RKO (cell line): ENCODE data around the gene NCMAP.
"Not testable (repeated sequence)": the region's sequence is repeated elsewhere in the genome, so short reads cannot be mapped to it uniquely, and the experiment has no call there.

Source experiments
- DNase-seq: peaks from one replicate; pipeline ENCODE4 v3.0.0-alpha.2; 2016; ENCODE audit warnings: low spot score

NCMAP gene, protein sequence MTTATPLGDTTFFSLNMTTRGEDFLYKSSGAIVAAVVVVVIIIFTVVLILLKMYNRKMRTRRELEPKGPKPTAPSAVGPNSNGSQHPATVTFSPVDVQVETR

DNA sequence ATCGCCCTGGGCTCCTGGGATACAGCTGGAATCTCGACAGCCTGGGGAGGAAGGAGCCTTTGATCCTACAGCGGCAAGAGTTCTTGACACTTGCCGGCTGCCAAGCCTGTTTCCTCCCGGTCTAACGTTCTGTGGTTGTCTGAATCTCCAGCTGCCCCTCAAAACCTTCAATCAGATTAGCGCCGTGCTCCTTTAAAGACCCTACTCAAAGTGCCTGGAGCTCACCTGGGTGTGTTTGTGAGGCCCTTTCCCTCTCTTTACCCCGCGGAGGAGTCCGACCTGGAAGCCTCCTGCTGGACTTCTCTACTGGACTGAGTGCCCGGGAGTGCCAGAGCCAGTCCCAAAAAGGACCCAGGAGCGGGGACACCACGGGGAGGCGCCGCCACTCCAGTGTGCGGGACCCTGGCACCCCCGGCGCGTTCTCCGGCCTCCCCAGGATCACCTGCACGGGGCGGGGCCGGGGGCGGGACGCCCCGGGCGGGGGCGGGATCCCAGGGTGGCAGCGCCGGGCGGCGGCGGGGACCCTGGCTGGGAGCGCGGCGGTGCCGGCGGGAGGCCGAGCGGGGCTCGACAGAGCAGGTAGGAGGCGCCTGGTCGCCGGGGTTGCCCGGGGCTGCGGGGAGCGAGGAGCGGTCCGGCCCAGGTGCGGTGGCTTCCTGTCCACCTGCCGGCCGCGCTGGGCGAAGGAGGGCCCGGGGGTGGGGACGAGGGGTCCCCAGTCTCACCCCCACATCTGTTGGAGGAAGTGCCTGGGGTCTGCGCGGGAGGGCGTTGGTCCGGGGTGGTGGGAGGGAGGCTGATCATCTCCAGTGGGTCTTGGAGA lies at the start of gene NCMAP:
Gene NCMAP, plus strand, starts transcription at position 497 of the 823 bp plus-strand sequence. CDS start 39,344 bp downstream, outside the sequence.
- no peak for DNase-seq

DNA sequence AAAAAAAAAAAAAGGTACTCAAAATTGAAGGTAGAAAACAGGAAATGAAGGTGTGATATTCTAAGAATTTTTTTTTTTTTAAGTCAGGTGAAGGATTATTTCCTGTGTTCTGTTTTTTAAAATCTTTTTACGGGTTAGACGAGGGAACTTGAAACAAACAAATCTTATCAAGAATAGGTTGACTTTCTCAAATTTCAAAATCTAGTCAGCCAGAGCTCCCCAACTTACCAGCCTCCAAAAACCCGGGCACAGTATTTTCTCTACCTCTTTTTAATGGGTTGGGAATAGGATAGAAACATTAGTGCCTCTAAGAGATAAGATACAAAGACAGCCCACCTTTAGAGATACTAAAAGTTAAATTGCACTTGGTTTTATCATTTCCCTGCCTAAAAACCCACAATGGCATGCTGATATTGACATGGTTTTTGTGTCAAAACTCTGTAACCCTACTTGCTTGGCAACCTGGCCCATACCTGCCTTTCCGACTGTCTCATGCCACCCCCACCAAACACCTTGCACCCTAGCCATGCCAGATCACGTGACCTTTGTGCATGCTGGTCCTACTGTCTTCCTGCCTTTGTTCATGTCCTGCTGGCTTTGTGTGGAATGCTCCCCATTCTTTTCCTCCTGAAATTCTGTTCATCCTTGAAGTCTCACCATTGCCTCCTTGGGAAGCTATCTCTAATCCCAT lies 49.1 kb upstream of the NCMAP start:
- DNase-seq = no peak

DNA sequence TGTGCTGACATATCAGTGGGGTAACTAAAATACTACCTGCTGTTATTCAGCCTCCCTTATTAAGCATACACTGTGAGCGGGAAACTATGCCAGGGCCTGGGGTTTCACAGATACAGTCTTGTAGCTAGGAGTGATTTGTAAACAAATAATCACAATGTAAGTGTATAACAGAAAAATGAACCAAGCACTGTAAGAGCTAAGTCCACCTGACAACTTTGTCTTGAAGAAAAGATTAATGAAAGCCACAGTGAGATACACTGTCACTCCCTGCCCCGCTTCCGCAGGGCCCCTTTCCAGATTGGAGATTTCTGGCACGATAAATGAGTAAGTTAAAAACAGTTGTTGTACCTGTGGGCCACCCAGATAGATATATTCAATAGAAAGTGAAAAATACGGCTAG lies 48.5 kb upstream of the NCMAP start:
- no peak for DNase-seq

DNA sequence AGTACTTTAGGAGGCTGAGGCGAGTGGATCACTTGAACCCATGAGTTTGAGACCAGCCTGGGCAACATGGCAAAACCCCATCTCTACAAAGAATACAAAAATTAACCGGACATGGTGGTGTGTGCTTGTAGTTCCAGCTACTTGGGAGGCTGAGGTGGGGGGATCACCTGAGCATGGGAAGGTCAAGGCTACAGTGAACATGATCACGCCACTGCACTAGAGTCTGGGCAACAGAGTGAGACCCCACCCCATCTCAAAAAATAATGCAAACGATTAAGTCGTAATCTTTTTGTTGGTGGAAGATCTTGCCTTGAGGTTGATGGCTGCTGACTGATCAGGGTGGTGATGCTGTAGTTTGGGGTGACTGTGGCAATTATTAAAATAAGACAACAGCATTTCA lies 47.0 kb upstream of the NCMAP start:
- DNase-seq = no peak

DNA sequence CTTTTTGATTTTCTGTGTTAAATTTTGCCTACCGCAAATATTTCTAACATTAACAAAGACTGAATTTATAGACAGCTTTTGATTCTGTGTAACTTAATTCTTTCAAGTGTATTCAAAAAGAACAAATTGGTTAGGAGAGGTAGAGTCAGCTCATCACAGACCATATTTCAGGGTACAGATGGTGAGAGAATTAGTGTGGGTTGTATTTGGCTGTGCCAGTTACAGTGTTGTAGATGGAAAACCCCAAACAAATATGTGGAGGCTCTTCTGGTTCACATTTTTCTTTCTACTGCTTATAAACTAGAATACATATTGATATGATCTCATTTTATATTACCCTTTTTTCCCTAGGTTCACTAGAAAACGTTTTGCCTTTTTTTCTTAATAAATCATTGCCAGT lies 42.2 kb upstream of the NCMAP start:
- no peak for DNase-seq

DNA sequence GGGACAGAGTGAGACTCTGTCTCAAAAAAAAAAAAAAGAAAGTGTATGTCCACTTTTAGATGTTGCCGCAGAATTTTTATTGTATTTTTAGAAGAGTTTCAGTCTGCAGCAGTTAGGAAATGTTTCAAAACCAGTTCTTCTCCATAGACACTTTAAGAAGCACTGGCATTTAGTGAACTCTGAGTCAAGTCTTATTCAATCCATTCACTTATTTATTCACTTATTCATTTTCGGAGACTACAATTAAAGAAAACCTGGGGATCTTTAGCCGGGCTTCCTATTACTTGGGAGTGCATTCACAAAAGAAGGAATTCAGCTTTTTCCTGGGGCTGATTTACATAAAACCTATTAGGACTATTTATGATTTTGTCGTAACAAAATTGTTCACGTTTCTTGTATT lies 40.9 kb upstream of the NCMAP start:
- no peak for DNase-seq

DNA sequence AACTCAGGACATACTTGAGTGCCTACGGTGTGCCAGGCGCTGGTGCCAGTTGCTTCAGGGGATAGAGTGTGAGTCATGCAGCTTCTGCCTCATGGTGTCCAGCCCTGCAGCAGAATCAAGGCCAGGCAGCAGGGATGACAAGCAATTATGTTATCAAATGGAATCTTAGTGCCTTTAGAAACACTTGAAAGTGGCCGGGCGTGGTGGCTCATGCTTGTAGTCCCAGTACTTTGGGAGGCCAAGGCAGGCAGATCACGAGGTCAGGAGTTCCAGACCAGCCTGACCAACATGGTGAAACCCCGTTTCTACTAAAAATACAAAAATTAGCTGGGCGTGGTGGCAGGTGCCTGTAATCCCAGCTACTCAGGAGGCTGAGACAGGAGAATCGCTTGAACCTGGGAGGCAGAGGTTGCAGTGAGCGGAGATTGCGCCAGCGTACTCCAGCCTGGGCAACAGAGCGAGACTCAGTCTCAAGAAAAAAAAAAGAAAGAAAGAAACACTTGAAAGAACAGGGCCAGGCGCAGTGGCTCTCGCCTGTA lies 40.1 kb upstream of the NCMAP start:
- DNase-seq = peak; percentile 21

DNA sequence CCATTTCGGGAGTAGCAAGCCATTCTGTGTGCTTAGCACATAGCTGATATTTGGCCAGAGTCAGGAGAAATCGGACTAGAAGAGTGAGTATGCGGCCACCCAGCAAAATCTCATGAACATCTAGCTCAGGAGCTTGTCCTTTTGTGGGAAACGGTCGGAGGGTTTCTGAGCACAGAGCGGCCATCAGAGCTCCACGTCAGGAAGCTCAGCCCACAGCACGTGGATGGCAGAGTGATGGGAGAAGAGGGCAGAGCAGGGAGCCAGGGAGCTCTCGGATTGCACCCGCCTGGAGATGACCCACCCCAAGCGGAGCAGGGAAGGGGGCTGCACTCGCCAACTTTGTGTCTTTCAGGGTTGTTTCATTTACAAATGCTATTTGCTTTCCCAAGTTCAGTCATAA lies 39.4 kb upstream of the NCMAP start:
- no peak for DNase-seq

DNA sequence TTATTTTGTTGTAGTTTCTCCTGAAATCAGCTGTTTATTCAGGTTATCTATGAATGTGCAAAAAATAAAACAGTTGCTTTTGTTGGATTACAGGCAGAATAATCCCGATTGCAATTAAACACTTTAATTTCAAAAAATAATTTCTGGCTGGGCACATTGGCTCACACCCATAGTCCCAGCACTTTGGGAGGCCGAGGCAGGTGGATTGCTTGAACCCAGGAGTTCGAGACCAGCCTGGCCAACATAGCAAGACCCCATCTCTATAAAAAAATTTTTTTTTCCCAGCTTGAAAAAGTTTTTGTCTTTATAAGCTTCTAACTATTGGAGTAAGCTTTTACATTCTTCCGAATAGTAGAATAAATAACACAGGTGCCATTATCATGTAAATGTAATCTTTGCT lies 38.0 kb upstream of the NCMAP start:
- no peak for DNase-seq

DNA sequence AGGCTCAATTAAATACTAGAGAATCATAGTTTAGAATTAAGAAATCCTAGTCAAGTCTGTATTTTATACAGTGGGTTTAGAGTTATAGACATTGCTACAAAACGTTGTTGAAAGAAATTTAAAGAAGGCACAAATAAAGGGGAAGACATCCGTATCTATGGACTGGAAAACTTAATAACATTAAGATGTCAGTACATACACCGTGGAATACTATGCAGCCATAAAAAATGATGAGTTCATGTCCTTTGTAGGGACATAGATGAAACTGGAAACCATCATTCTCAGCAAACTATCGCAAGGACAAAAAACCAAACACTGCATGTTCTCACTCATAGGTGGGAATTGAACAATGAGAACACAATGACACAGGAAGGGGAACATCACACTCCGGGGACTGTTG lies 35.6 kb upstream of the NCMAP start:
- not testable (repeated sequence) for DNase-seq

DNA sequence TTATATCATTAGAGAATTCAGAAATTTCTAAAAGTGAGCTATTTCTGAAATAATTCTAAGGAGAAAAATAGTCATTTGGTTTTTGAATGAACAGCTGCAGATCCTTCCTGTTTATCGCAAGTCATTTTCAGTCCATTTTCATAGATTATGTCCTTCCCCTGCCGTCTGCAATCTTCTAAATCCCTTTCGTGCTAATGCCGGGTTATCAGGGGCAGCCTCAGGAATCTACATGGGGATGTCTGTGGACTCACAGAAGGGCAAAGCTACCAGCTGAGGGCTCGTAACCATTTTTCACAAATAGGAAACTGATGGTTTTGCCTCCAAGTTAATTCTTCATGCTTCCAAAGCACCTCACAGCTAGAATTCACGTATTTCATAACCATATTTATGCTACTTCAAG lies 30.3 kb upstream of the NCMAP start:
- no peak for DNase-seq

DNA sequence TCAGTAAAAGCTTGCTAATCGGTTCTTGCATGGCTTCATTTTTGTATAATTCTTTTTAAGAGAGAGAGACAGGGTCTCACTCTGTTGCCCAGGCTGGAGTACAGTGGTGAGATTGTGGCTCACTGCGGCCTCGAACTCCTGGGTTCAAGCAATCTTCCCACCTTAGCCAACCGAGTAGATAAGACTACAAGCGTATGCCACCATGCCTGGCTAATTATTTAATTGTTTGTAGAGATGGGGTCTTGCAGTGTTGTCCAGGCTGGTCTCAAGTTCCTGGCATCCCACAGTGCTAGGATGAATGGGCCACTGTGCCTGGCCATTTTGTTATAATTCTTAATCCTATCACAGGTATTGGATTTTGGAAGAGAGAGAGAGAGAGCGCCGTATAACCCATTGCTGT lies 29.8 kb upstream of the NCMAP start:
- no peak for DNase-seq

DNA sequence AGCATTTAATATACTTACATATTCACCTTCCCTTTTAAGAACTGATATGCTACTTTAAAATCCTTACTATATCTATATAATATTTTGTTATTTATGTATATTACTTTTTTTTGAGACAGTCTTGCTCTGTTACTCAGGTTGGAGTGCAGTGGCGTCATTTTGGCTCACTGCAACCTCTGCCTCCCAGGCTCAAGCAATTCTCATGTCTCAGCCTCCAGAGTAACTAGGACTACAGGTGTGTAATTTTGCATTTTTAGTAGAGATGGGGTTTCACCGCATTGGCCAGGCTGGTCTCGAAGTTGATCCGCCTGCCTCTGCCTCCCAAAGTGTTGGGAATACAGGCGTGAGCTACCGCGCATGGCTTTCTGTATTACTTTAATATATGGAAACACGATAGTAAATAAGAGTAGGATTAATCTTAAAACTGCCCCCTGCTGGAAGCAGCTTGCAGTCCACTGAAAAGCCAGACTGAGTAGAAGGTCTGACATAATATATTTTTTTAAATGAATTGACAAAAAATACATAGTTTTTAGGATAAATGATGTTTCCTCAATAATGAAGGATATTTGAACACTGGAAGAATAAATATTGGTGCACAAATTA lies 28.8 kb upstream of the NCMAP start:
- peak; percentile 26 for DNase-seq

DNA sequence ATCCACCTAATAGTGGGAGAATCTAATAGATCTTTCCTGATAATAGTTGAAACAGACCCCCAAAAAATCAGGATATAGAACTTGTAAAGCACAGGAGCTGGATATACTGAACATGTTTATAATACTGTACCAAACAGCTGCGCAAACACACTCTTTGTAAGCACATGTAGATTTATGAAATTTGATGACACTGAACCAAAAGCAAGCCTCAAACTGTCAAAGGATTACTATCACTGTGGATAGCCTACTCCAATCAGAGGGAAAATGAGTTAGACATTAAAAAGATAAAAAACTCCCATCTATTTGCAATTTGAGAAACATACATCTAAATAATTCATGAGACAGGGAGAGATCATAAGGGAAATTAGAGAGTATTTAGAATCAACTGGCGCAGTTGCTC lies 27.1 kb upstream of the NCMAP start:
- DNase-seq = no peak

DNA sequence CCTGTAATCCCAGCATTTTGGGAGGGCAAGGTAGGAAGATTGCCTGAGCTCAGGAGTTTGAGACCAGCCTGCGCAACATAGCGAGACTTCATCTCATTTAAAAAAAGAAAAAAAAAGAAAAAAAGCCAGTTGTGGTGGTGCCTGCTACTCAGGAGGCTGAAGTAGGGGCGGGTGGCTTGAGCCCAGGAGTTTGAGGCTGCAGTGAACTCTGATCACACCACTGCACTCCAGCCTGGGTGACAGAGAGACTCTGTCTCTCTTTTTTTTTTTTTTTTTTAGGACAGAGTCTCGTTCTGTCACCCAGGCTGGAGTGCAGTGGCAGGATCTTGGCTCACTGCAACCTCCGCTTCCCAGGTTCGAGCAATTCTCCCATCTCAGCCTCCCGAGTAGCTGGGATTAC lies 26.6 kb upstream of the NCMAP start:
- not testable (repeated sequence) for DNase-seq

DNA sequence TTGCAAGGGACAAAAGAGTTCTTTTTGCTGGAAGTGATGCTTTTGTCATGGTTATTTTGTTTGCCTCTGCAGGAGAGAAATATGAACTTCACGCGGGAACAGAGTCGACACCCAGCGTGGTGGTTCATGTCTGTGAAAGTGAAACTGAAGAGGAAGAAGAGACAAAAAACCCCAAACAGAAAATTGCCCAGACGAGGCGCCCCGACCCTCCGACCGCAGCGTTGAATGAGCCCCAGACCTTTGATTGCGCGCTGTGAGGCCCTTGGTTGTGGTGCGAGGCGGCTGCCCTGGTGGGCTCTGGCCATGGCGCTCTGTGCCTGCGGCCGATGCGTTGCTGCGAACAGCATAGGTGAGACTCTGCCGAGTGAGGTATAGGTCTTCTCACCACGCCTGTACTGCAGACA lies 20.9 kb upstream of the NCMAP start:
- DNase-seq = no peak

DNA sequence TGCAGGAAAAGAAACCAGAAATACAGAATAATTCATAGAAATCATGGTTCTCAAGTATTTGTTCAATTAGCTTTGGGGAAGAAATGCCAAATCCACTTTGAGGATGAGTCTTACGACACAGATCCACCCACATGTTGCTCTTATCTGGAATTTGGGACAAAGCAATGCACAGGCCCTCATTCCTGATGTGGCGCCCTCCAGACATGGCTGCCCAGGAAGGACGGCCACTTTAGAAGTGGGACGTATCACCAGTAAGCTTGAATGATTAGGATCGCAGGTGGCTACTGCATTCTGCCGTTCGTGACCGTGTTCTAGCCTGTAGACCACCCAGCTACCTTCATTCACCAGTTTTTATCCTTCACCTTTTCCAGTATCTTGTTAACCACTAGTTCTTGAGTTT lies 20.1 kb upstream of the NCMAP start:
- no peak for DNase-seq

DNA sequence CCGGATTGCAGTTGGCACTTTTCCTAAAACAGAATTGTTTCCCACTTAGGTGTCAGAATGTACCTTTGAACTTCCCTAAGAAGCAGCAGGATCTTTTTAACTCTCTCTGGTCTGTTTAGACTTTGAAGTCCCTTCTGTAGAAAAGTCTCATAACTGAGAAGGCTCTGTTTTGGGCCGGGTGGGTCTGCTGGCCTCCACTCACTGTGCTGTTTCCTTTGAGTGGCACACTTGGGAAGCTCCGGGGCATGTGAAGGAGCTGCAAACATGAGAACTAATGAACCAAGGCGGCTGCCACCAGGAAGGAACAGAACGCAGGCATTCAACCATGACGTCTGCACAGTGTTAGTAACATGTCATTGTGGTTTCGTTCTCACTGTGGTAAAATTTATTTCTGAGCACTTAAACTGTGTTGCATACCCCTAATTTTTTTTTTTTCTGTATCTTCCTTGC lies 19.5 kb upstream of the NCMAP start:
- DNase-seq = no peak

DNA sequence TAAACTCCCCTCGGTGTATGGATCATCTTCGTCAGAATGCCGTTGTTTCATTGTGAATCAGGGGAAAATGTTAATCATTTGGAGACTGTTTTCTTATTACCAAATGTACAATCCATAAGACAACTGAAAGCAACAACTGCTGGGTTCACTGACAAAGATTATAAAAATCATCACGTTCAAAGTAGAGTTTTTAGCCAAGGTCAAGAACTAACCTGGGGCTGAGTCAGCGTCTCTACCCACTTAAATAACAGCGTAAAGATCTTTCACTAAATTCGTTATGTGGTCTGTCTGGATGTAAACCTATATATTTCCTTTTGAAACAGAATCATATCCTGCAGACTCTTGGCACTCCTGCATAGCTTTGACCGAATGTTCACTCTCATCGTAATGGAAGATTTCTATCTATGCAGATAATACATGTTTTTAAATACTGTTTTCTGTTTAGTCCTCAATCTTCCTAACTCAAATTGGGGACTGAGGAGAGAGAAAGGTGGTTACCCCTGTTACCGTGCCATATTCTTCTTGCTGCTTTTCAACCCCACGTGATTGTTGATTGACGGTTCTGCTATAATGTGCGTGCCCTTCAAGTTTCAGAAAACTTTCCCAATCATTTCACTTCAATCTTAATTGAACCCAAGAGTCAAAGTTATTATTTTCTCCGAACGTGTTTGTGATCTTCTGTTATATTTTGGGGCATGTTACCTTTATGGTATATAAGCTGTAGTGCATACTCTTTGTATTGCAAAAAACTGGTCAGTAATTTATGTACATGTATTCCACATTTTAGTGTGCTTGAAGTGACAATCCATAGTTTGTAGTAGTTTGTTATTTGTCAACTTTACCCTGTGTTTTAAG lies 15.6 kb upstream of the NCMAP start:
- DNase-seq = no peak

DNA sequence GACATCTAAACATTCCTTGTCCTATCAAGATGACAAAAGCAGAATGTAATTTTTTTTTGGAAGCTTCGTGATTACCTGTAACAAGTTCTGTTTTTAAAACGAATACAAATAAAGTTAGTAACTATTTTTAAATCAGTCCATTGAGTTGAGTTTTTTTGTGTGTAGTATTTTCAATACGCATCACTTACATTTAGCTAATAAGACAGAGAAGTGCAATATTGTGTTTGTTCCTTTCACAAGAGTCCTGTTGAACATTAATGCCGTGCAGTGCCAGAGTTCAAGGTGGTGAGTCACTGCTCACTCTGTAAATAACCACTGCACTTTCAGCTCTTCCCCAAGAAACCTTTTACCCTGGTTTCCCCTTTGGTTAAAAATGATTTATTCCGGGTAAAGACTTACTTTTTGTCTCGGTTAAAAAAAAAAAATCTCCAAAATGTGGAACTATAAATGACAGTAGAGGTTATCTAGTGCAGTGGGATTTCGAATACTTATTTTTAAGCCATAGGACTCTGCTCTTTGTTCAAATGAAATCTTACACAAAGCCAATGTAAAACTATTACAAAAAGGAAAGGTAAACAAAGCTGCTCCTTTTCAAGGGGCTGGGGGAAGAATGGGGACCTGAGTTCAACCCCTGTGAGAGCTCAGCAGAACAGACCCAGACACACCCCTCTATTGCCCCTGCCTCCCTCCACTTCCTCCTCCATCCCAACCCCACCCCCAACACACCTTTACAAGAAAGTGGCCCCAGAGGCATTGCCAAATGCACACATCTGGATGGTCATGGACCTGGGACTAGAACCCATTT lies 14.8 kb upstream of the NCMAP start:
- no peak for DNase-seq
